Mesendoderm (in vitro differentiated cells): ENCODE results near the gene NT5C3B.

Experiments used
- DNase-seq: peaks from one replicate; pipeline ENCODE4 v3.0.0; 2013
- H2AK5ac ChIP-seq: 2 replicates; pipeline ENCODE4 v1.6.1; 2013; ENCODE audit warnings: low read length, inconsistent platforms
- H2BK120ac ChIP-seq: 2 replicates; pipeline ENCODE4 v1.6.1; 2013; ENCODE audit warnings: low read depth, mild to moderate bottlenecking, low read length, moderate library complexity, mixed read lengths
- H2BK15ac ChIP-seq: replicated peaks from 2 replicates; pipeline ENCODE4 v1.6.1; 2013; ENCODE audit warnings: low read depth, mild to moderate bottlenecking, moderate library complexity
- H2BK5ac ChIP-seq: 2 replicates; pipeline ENCODE4 v1.6.1; 2013; ENCODE audit warnings: low read length, inconsistent platforms
- H3K18ac ChIP-seq: 2 replicates; pipeline ENCODE4 v1.6.1; 2013; ENCODE audit warnings: mild to moderate bottlenecking, low read length, mixed read lengths
- H3K23ac ChIP-seq: one replicate; pipeline ENCODE4 v1.6.1; 2013; ENCODE audit warnings: low read length
- H3K27ac ChIP-seq: 2 replicates; pipeline ENCODE4 v1.5.1; 2013; ENCODE audit warnings: low read depth, mild to moderate bottlenecking, inconsistent platforms, low read length, moderate library complexity
- H3K27me3 ChIP-seq: 2 replicates; pipeline ENCODE4 v1.6.1; 2013; ENCODE audit warnings: low read length, control low read depth, mild to moderate bottlenecking, inconsistent platforms; ENCODE audit not compliant: insufficient read depth, poor library complexity
- H3K36me3 ChIP-seq: 2 replicates; pipeline ENCODE4 v1.6.1; 2013; ENCODE audit warnings: low read length, inconsistent platforms; ENCODE audit not compliant: control insufficient read depth, insufficient read depth
- H3K4ac ChIP-seq: one replicate; pipeline ENCODE4 v1.6.1; 2013; ENCODE audit warnings: low read depth, mild to moderate bottlenecking, low read length, moderate library complexity
- H3K4me1 ChIP-seq: 2 replicates; pipeline ENCODE4 v1.6.1; 2013; ENCODE audit warnings: low read depth, low read length, inconsistent platforms; ENCODE audit not compliant: control insufficient read depth
- H3K4me2 ChIP-seq: 2 replicates; pipeline ENCODE4 v1.6.1; 2013; ENCODE audit warnings: low read length
- H3K4me3 ChIP-seq: 2 replicates; pipeline ENCODE4 v1.5.1; 2013; ENCODE audit warnings: mild to moderate bottlenecking, low read length
- H3K56ac ChIP-seq: one replicate; pipeline ENCODE4 v1.6.1; 2013; ENCODE audit warnings: low read length
- H3K79me1 ChIP-seq: 2 replicates; pipeline ENCODE4 v1.6.1; 2013; ENCODE audit warnings: low read length, inconsistent platforms
- H3K79me2 ChIP-seq: 2 replicates; pipeline ENCODE4 v1.6.1; 2013; ENCODE audit warnings: mild to moderate bottlenecking, low read length; ENCODE audit not compliant: control insufficient read depth, insufficient read depth
- H3K9ac ChIP-seq: 2 replicates; pipeline ENCODE4 v1.6.1; 2013; ENCODE audit warnings: low read length, inconsistent platforms
- H4K5ac ChIP-seq: one replicate; pipeline ENCODE4 v1.6.1; 2013; ENCODE audit warnings: low read length
- H4K8ac ChIP-seq: one replicate; pipeline ENCODE4 v1.6.1; 2013; ENCODE audit warnings: low read depth, mild to moderate bottlenecking, control low read depth, low read length, moderate library complexity
- WGBS: extraction: QIAGEN DNeasy Blood & Tissue Kit; methylation state at CpG from one replicate; pipeline ENCODE4 v1.1.7; 2013; ENCODE audit warnings: low lambda C conversion rate, missing lambda C conversion rate; ENCODE audit not compliant: insufficient coverage; ENCODE audit errors: extremely low coverage; 5-methylcytosine and 5-hydroxymethylcytosine counted together

The NT5C3B gene

GRCh38 chr17:41865596-41865893 lies 29.5 kb upstream of the NT5C3B start:
- no peak overlapping the region for H3K4ac ChIP-seq
- peak overlapping the region; percentile 61 for H3K4me2 ChIP-seq
- H3K79me1 ChIP-seq = peaks cover 22% of the 10 kb centered on the region
- H2BK5ac ChIP-seq = no peak overlapping the region
- no peak overlapping the region for H2AK5ac ChIP-seq
- no peak overlapping the region for H3K27ac ChIP-seq
- DNase-seq = no peak
- no peak overlapping the region for H3K18ac ChIP-seq
- no peak overlapping the region for H2BK15ac ChIP-seq
- H3K27me3 ChIP-seq = no peaks in the 10 kb centered on the region
- H4K8ac ChIP-seq = no peak overlapping the region
- H3K23ac ChIP-seq = no peak overlapping the region
- H2BK120ac ChIP-seq = no peak overlapping the region
- H3K56ac ChIP-seq = peak overlapping the region; percentile 78
- no peak overlapping the region for H3K4me3 ChIP-seq
- WGBS = no CpG with 5 or more reads among the region's 10 CpGs
- peaks cover 9% of the 10 kb centered on the region for H3K36me3 ChIP-seq
- H3K4me1 ChIP-seq = peaks cover 11% of the 10 kb centered on the region
- H3K79me2 ChIP-seq = peaks cover 29% of the 10 kb centered on the region
- H3K9ac ChIP-seq = peak overlapping the region; percentile 67
- no peak overlapping the region for H4K5ac ChIP-seq

GRCh38 chr17:41864836-41865595 lies 29.0 kb upstream of the NT5C3B start, which contains the start of gene KLHL11:
KLHL11 (minus strand) TSS chr17:41865423; CDS start chr17:41865370, 53 bp downstream.
- H2AK5ac ChIP-seq = no peak within 1 kb of the TSS
- peak within 1 kb of the TSS; percentile 96 for H3K56ac ChIP-seq
- no peak within 1 kb of the TSS for H3K4ac ChIP-seq
- H3K18ac ChIP-seq = peak within 1 kb of the TSS; percentile 43
- H3K23ac ChIP-seq = no peak within 1 kb of the TSS
- peak within 1 kb of the TSS; percentile 96 for H3K9ac ChIP-seq
- WGBS = no CpG with 5 or more reads among the region's 90 CpGs
- peak within 1 kb of the TSS; percentile 80 for H3K4me2 ChIP-seq
- H2BK120ac ChIP-seq = no peak within 1 kb of the TSS
- H3K4me1 ChIP-seq = peaks cover 11% of the 10 kb centered on the region
- H3K27ac ChIP-seq = peak within 1 kb of the TSS; percentile 76
- H4K5ac ChIP-seq = no peak within 1 kb of the TSS
- H3K4me3 ChIP-seq = peak within 1 kb of the TSS; percentile 79
- H3K36me3 ChIP-seq = peaks cover 8% of the 10 kb centered on the region
- H3K27me3 ChIP-seq = no peaks in the 10 kb centered on the region
- DNase-seq = peak; percentile 97
- H3K79me2 ChIP-seq = peaks cover 32% of the 10 kb centered on the region
- no peak within 1 kb of the TSS for H4K8ac ChIP-seq
- no peak within 1 kb of the TSS for H2BK15ac ChIP-seq
- H2BK5ac ChIP-seq = no peak within 1 kb of the TSS
- H3K79me1 ChIP-seq = peaks cover 22% of the 10 kb centered on the region

GRCh38 chr17:41864498-41864835 lies 28.4 kb upstream of the NT5C3B start:
- Histone ChIP-seq H2BK15ac (no peak overlapping the region), H4K8ac (no peak overlapping the region), H3K56ac (peak overlapping the region; percentile 96), H3K27me3 (no peaks in the 10 kb centered on the region), H3K4ac (no peak overlapping the region), H3K36me3 (peaks cover 5% of the 10 kb centered on the region), H3K79me2 (peaks cover 34% of the 10 kb centered on the region), H3K79me1 (peaks cover 23% of the 10 kb centered on the region), H3K18ac (no peak overlapping the region), H3K9ac (peak overlapping the region; percentile 96), H3K23ac (no peak overlapping the region), H3K4me2 (peak overlapping the region; percentile 80), H3K4me3 (peak overlapping the region; percentile 79), H3K4me1 (peaks cover 11% of the 10 kb centered on the region), H2AK5ac (no peak overlapping the region), H4K5ac (no peak overlapping the region), H2BK120ac (no peak overlapping the region), H3K27ac (no peak overlapping the region), H2BK5ac (no peak overlapping the region)
- WGBS = no CpG with 5 or more reads among the region's 25 CpGs
- DNase-seq = no peak

GRCh38 chr17:41863074-41863848 lies 27.2 kb upstream of the NT5C3B start:
- Histone ChIP-seq H3K4me1 (peaks cover 11% of the 10 kb centered on the region), H3K56ac (peak overlapping the region; percentile 96), H2AK5ac (no peak overlapping the region), H3K27ac (no peak overlapping the region), H2BK120ac (no peak overlapping the region), H4K5ac (no peak overlapping the region), H3K9ac (peak overlapping the region; percentile 96), H4K8ac (no peak overlapping the region), H3K27me3 (no peaks in the 10 kb centered on the region), H2BK5ac (no peak overlapping the region), H2BK15ac (no peak overlapping the region), H3K79me1 (peaks cover 23% of the 10 kb centered on the region), H3K23ac (no peak overlapping the region), H3K79me2 (peaks cover 39% of the 10 kb centered on the region), H3K4ac (no peak overlapping the region), H3K36me3 (peaks cover 2% of the 10 kb centered on the region), H3K4me3 (no peak overlapping the region), H3K18ac (no peak overlapping the region), H3K4me2 (peak overlapping the region; percentile 1)
- WGBS = no CpG with 5 or more reads among the region's 18 CpGs
- no peak for DNase-seq

GRCh38 chr17:41860254-41860931 lies 24.4 kb upstream of the NT5C3B start:
- H3K27me3 ChIP-seq = no peaks in the 10 kb centered on the region
- no peaks in the 10 kb centered on the region for H3K36me3 ChIP-seq
- no CpG with 5 or more reads among the region's 3 CpGs for WGBS
- H4K8ac ChIP-seq = no peak overlapping the region
- H2AK5ac ChIP-seq = no peak overlapping the region
- no peak overlapping the region for H3K9ac ChIP-seq
- H2BK120ac ChIP-seq = no peak overlapping the region
- H2BK5ac ChIP-seq = no peak overlapping the region
- H4K5ac ChIP-seq = no peak overlapping the region
- H2BK15ac ChIP-seq = no peak overlapping the region
- no peak overlapping the region for H3K23ac ChIP-seq
- H3K4me1 ChIP-seq = peaks cover 11% of the 10 kb centered on the region
- H3K27ac ChIP-seq = no peak overlapping the region
- no peak overlapping the region for H3K56ac ChIP-seq
- no peak overlapping the region for H3K4me3 ChIP-seq
- peaks cover 39% of the 10 kb centered on the region for H3K79me2 ChIP-seq
- no peak overlapping the region for H3K18ac ChIP-seq
- H3K4ac ChIP-seq = no peak overlapping the region
- no peak for DNase-seq
- H3K79me1 ChIP-seq = peaks cover 23% of the 10 kb centered on the region
- H3K4me2 ChIP-seq = no peak overlapping the region
